ENCODE data around the gene CPNE4. TPM values are rescaled to one million over a fixed set of nuclear protein-coding genes. Genes with fewer than 3 reads are reported as not detected.

Gene CPNE4
- total RNA-seq, 1 experiment from 2014 or later: 1.9 TPM

DNA sequence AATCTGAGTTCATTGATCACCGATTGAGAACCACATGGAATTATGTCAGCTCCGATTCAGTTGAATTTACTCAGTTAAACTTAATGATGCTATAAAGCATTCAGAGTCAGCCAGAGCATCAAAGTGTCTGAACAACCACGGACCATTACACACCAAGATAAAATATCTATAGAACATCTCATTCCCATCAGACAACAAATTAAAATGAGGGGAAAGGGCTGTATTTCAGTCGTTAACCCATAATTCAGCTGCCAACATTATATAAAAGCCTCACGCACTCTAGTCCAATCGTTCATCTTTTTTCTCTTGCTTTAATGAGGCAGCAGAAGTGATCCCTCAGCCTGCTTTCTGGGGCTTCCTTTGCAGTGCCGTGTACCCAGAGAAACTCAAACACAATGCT, 11.9 kb downstream of the CPNE4 start:
- H4K91ac ChIP-seq (ENCODE audit: insufficient read length, low read depth, low read length): no peak overlapping the region
- H2BK12ac ChIP-seq (ENCODE audit: insufficient read length, low read depth, low read length): no peak overlapping the region
- H3K79me1 ChIP-seq (ENCODE audit: insufficient read depth, low read depth, low read length, poor library complexity, severe bottlenecking): no peaks in the 10 kb centered on the region
- no peaks in the 10 kb centered on the region for H4K20me1 ChIP-seq (ENCODE audit: control insufficient read depth, insufficient read depth, insufficient read length)
- H2BK20ac ChIP-seq (ENCODE audit: low read depth, low read length, poor library complexity, severe bottlenecking): no peak overlapping the region
- H3K23ac ChIP-seq (ENCODE audit: insufficient read length, low read depth, low read length): no peak overlapping the region
- no peak overlapping the region for H2AFZ ChIP-seq (ENCODE audit: low read length)
- Mint-ChIP-seq H3K27ac (no peak overlapping the region), H3K27me3 (ENCODE audit: low read depth) (no peaks in the 10 kb centered on the region), H3K4me1 (no peaks in the 10 kb centered on the region), H3K9me3 (no peaks in the 10 kb centered on the region), H3K4me3 (no peak overlapping the region), H3K36me3 (ENCODE audit: insufficient read depth in 1 of 3, low read depth in 3 of 3) (no peaks in the 10 kb centered on the region)
- H3K23me2 ChIP-seq (ENCODE audit: insufficient read length, low read depth, low read length, poor library complexity, severe bottlenecking): no peaks in the 10 kb centered on the region
- no peak overlapping the region for H4K8ac ChIP-seq (replicated peaks; ENCODE audit: insufficient read length, low read depth, low read length)
- no peak overlapping the region for H2BK120ac ChIP-seq (ENCODE audit: low read depth, low read length, poor library complexity, severe bottlenecking)
- no peak overlapping the region for H3K14ac ChIP-seq (ENCODE audit: insufficient read depth, low read length)
- no CpG with 5 or more reads among the region's 7 CpGs for WGBS (ENCODE audit: extremely low coverage, insufficient read length, low lambda C conversion rate)
- no peak overlapping the region for H3K9ac ChIP-seq (ENCODE audit: extremely low read depth, insufficient read length, low read length)
- H3K27ac ChIP-seq (ENCODE audit: insufficient read length, low read depth, low read length): no peak overlapping the region
- no peak overlapping the region for H3T11ph ChIP-seq (ENCODE audit: low read length)
- H4K5ac ChIP-seq (ENCODE audit: insufficient read length, low read depth, low read length): no peak overlapping the region
- H3K18ac ChIP-seq (ENCODE audit: insufficient read length, low read depth, low read length): no peak overlapping the region
- no peaks in the 10 kb centered on the region for H3K9me3 ChIP-seq (ENCODE audit: control insufficient read depth, low read depth, low read length)
- no peaks in the 10 kb centered on the region for H3K4me1 ChIP-seq (ENCODE audit: insufficient read depth, low read length)
- no peaks in the 10 kb centered on the region for H3K79me2 ChIP-seq (ENCODE audit: insufficient read depth, low read length)
- H2AK5ac ChIP-seq (ENCODE audit: insufficient read length, low read length): no peak overlapping the region
- no peak overlapping the region for H2BK15ac ChIP-seq (ENCODE audit: low read depth, low read length)
- H3K56ac ChIP-seq (ENCODE audit: insufficient read length, low read depth, low read length): no peak overlapping the region
- TF ChIP-seq, protein P1, sequence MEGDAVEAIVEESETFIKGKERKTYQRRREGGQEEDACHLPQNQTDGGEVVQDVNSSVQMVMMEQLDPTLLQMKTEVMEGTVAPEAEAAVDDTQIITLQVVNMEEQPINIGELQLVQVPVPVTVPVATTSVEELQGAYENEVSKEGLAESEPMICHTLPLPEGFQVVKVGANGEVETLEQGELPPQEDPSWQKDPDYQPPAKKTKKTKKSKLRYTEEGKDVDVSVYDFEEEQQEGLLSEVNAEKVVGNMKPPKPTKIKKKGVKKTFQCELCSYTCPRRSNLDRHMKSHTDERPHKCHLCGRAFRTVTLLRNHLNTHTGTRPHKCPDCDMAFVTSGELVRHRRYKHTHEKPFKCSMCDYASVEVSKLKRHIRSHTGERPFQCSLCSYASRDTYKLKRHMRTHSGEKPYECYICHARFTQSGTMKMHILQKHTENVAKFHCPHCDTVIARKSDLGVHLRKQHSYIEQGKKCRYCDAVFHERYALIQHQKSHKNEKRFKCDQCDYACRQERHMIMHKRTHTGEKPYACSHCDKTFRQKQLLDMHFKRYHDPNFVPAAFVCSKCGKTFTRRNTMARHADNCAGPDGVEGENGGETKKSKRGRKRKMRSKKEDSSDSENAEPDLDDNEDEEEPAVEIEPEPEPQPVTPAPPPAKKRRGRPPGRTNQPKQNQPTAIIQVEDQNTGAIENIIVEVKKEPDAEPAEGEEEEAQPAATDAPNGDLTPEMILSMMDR (conservative IDR thresholded peaks at IDR 0.05): no peak
- no peak overlapping the region for H3K4me2 ChIP-seq (ENCODE audit: insufficient read depth, insufficient read length, low read length)
- H3K27me3 ChIP-seq (ENCODE audit: insufficient read depth, low read length): no peaks in the 10 kb centered on the region
- DNase-seq: no peak
- H2BK5ac ChIP-seq (ENCODE audit: insufficient read length, low read length): no peak overlapping the region
- H3K4ac ChIP-seq (ENCODE audit: low read depth, low read length): no peak overlapping the region
